HG03196 (cell line): ENCODE results near the gene TNPO2.

Experiments
- ATAC-seq: cut with Tn5 transposase; IDR thresholded peaks from one replicate; pipeline ENCODE4 v1.9.1; 2021; ENCODE audit not compliant: unreplicated experiment

The TNPO2 gene

GRCh38 chr19:12723641-12724426 is at the start of gene TNPO2:
Gene TNPO2 (minus strand): TSS chr19:12723932. CDS start chr19:12720977, 2,955 bp downstream.
- ATAC-seq: no peak

- ATAC-seq: no peak
Observed at GRCh38 chr19:12772323-12772722, 48.6 kb upstream of the TNPO2 start.

DNA sequence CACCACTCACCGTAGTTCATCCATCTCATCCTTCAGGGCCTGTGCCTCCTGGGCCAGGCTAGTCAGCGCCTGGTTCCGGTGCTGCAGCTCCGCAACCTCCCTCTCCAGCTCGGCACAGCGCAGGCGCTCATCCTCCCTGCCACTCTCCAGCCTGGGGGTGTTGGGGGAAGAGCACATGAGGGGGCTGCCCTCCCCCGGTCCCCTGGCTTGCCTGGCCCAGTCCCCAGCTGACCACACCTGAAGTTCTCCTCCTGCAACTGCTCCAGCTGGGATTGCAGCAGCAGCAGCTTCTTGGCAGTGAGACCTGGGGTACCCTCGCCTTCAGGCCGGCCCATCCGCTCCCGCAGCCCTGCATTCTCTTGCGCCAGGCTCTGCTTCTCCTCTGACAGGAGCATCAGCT is 47.2 kb upstream of the TNPO2 start:
- no peak for ATAC-seq

- no peak for ATAC-seq
Observed at GRCh38 chr19:12769689-12770088, 46.0 kb upstream of the TNPO2 start.

DNA sequence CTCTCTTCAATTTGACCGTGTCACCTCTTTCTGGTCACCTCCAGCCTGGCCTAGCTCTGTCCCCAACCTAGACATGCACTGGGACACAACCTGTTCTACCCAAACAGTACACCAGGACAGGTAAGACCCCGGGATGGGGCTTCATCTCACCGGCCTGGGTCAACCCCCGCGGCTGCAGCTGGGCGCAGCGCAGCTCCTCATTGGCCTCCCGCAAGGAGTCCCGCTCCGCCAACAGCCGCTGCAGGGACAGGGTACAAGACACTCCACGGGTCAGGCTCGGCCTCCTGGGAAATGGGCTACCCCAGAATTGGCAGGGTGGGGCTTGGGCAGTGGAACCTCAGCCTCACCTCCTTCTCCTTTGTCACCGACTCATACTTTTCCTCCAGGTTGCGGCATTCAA is 43.9 kb upstream of the TNPO2 start:
- no peak for ATAC-seq

GRCh38 chr19:12767150-12767549 is 43.4 kb upstream of the TNPO2 start:
- ATAC-seq: no peak

DNA sequence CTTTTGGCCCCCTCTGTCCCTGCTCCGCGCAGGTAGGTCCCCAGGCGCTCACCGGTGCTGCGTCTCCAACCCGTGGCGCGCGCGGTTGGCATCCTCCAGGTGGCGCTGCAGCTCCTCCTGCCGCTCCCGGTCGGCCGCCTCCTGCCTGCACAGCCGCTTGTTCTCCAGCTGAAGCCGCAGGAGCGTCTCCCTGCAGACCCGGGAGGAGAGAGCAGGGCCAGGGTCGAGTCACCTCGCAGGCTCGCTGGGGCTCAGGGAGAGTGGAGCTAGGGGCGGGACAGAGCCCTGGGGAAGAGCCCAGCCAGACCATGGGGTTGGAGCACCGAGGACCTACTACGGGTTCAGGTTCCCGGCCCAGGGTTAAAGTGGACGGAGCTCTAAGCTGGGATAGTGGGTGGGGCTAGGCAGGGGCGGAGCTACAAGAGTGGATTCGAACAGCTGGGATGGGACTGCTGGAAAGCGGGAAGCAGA is 42.4 kb upstream of the TNPO2 start:
- ATAC-seq: no peak

GRCh38 chr19:12764698-12765097 is 41.0 kb upstream of the TNPO2 start:
- no peak for ATAC-seq

- no peak for ATAC-seq
Observed at GRCh38 chr19:12763100-12763499, 39.4 kb upstream of the TNPO2 start.

DNA sequence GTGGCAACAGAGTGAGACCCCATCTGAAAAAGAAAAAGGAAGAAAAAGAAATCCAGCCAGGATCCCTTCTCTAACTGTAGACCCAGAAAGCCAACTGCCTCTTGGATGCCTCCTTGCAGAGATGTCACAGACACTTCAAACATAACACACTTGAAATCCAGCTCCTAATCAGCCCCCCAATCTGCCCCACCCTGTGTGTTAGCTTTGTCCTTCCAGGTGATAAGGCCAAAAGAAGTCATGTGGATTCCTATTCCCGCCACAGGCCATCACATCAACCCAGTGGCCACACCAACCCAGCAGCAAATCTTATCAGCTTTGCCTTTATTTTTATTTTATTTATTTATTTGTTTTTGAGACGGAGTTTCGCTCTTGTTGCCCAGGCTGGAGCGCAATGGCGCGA is 36.0 kb upstream of the TNPO2 start:
- no peak for ATAC-seq

- no peak for ATAC-seq
Observed at GRCh38 chr19:12757544-12758274, 34.0 kb upstream of the TNPO2 start.

GRCh38 chr19:12756150-12756883 is 32.6 kb upstream of the TNPO2 start:
- no peak for ATAC-seq

GRCh38 chr19:12754465-12755196 is 30.9 kb upstream of the TNPO2 start:
- ATAC-seq: no peak

- ATAC-seq: no peak
Observed at GRCh38 chr19:12752056-12752781, 28.5 kb upstream of the TNPO2 start.

- no peak for ATAC-seq
Observed at GRCh38 chr19:12751635-12752034, 27.9 kb upstream of the TNPO2 start, which contains the start of gene BEST2. Gene BEST2 (plus strand): TSS chr19:12751791. CDS start chr19:12752593, 802 bp downstream.

DNA sequence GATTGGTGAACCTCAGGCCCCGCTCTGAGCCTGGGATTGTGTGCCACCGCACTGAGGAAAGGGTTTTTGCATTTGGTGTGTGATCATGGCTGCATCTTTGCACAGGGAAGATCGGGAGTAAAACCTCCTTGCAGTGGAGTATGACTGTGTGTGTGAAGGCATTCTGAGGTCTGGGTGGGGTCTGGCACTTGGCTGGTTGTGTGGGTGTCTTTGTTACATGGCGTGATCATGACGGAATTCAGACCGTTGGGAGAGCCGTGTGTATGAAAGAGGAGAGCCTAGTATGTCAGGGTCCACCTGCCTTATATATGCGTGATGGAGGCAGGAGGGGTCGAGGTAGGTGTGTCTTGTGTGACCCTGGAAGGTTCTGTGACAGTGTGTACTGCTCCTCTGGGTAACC is 27.1 kb upstream of the TNPO2 start:
- ATAC-seq: no peak

- no peak for ATAC-seq
Observed at GRCh38 chr19:12749938-12750521, 26.3 kb upstream of the TNPO2 start.

DNA sequence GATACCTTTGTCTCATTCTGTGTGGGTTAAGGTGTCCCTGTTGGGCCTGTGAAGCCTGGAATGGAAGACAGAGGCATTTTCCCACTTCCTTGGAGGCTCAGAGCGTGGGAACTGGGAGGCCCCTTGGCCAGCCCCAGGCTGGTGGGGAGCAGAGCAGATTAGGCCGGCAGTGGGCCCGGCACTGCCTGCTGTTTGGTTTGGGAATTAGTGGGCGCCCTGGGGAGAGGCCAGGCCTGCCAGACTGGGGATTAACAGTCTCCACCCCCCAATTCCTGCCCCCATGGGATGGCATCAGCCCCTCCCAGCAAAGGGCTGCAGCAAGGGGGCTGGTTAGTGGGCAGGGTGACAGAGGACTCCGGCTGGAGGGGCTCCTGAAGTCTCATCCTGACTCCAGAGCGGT is 24.8 kb upstream of the TNPO2 start:
- ATAC-seq: no peak

- no peak for ATAC-seq
Observed at GRCh38 chr19:12745166-12745897, 21.6 kb upstream of the TNPO2 start.
